ENCODE data around the gene FOXN1. TPM values are rescaled to one million over a fixed set of nuclear protein-coding genes. Genes with fewer than 3 reads are reported as not detected.

Gene FOXN1
- total RNA-seq, 1 experiment from 2014 or later, result not detected

DNA sequence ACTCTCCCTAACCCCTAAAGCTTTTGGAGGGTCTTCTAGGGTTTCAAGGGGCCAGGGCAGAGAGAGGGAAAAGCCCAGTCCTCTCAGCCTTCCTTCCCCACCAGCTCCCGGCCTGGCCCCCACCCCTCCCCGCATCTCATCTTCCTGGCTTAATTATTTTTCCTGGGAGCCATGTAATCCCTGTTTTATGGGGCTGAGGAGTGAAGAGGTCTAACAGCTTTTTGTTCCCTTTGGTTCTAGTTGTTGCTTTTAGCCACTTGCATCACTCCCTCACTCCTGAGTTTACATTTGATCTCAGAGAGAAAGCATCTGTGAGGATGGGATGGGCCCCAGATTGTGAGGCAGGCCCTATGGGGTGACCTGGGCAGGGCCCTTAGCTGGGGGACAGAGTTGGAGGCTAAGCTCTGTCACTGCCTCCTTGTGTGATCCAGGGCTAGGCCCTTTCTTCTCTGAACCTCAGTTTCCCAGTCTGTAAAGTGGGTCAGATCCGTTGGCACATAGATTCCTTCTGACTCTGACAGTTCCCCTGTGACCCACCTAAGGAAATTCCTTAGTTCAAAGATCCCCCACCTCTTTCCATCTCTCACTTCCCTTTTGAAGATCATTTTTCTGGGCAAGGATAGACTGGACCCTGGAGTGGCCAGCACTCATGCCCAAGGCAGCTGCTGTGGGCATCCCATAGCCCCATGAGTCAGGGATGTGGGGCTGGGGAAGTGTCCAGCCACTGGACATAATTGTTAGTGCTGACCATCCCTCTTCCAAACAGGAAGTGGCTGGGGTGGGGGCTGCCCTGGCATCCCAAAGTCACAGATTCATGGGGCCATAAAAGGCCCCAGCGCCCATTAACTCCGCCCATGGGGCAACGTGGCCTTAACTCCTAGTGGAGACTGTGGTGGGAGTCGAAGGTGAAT is 26.2 kb downstream of the FOXN1 start:
- CTCF ChIA-PET, result interaction anchor here (0.7 to 2.2 kb wide), 7 partner anchors 14 to 116 kb away, joined by 3 to 5 read pairs (median 4); no protein-coding TSS in a partner anchor
- Mint-ChIP-seq H3K4me3 (no peak overlapping the region), H3K27ac (no peak overlapping the region), H3K36me3 (no peaks in the 10 kb centered on the region), H3K9me3 (no peaks in the 10 kb centered on the region), H3K27me3 (ENCODE audit: low read depth) (no peaks in the 10 kb centered on the region), H3K4me1 (no peaks in the 10 kb centered on the region)
- ATAC-seq (no peak), DNase-seq (ENCODE audit: low spot score) (no peak)
- POLR2A ChIA-PET, result no interaction called here
- TF ChIP-seq ZBTB21 (CRISPR knock-in tag; IDR thresholded peaks at IDR 0.05; ENCODE audit: borderline replicate concordance) (no peak), AR (CRISPR knock-in tag; IDR thresholded peaks at IDR 0.05) (no peak), ARID4B (CRISPR knock-in tag; IDR thresholded peaks at IDR 0.05; ENCODE audit: borderline replicate concordance) (no peak)

DNA sequence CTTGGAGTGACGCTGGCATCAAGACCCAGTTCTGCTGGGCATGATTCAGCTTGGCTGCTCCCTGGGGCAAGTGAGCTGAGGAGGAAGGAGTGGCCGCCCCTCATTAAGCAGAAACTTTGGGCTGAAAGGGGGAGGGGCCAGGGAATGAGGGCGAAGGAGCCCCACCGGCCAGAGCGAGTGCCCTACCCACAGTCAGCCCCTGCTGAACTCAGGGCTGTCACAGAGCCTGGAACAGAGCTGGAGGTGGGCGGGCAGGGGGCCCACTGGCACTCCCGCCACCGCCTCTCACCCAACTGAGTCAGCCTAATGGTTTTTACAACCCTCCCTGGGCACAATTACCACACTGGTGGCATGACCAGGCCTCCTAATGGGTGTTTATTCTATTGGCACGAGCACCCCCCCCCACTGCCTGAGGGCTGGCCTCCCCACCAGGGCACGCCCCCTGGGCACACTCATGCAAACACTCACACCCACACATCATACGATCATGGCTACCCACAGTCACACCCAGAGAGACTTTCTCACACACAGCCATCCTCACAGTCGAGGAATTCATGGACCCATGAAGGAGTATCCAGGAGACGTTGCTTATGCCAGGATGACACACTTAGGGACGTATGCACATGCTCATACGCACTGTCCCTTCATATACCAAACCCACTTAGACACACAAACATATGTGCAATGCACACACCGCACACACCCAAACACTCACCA is 27.1 kb downstream of the FOXN1 start:
- POLR2A ChIA-PET, result no interaction called here

More for the DNA sequence above, 27.1 kb downstream of the FOXN1 start:
- peak; percentile 52 for ATAC-seq
- no peak overlapping the region for H3K27ac Mint-ChIP-seq
- no peaks in the 10 kb centered on the region for H3K36me3 Mint-ChIP-seq
- no peaks in the 10 kb centered on the region for H3K4me1 Mint-ChIP-seq
- DNase-seq (ENCODE audit: low spot score), result no peak
- no peak overlapping the region for H3K4me3 Mint-ChIP-seq
- CTCF ChIA-PET, result interaction anchor here (0.7 to 2.2 kb wide), 3 partner anchors 13 to 34 kb away, joined by 3 to 5 read pairs (median 4); no protein-coding TSS in a partner anchor
- H3K9me3 Mint-ChIP-seq, result no peaks in the 10 kb centered on the region
- TF ChIP-seq CREB1 (CRISPR knock-in tag; IDR thresholded peaks at IDR 0.05) (no peak), ZBTB21 (CRISPR knock-in tag; IDR thresholded peaks at IDR 0.05; ENCODE audit: borderline replicate concordance) (no peak), ZNF121 (CRISPR knock-in tag; IDR thresholded peaks at IDR 0.05) (no peak), AR (CRISPR knock-in tag; IDR thresholded peaks at IDR 0.05) (no peak), PRRX2 (CRISPR knock-in tag; IDR thresholded peaks at IDR 0.05) (no peak), ZNF425 (CRISPR knock-in tag; conservative IDR thresholded peaks at IDR 0.05) (no peak), NFYB (CRISPR knock-in tag; conservative IDR thresholded peaks at IDR 0.05; ENCODE audit: low read depth) (no peak), NR3C1 (CRISPR knock-in tag; conservative IDR thresholded peaks at IDR 0.05; ENCODE audit: low read depth) (no peak), SMAD4 (CRISPR knock-in tag; IDR thresholded peaks at IDR 0.05) (no peak), ZNF317 (CRISPR knock-in tag; IDR thresholded peaks at IDR 0.05; ENCODE audit: borderline replicate concordance, low read depth) (no peak), TCF7 (CRISPR knock-in tag; IDR thresholded peaks at IDR 0.05; ENCODE audit: low read depth) (no peak), IRF2 (CRISPR knock-in tag; IDR thresholded peaks at IDR 0.05; ENCODE audit: borderline replicate concordance, low read depth) (no peak), TP53 (CRISPR knock-in tag; IDR thresholded peaks at IDR 0.05) (no peak), ZBTB43 (CRISPR knock-in tag; IDR thresholded peaks at IDR 0.05) (no peak)
- H3K27me3 Mint-ChIP-seq (ENCODE audit: low read depth), result no peaks in the 10 kb centered on the region

Measured in WTC11 (cell line).